GM19025 (cell line): Measurements from ENCODE around the gene P4HA2.

Source experiments
- ATAC-seq: cut with Tn5 transposase; IDR thresholded peaks from one replicate; pipeline ENCODE4 v1.9.1; 2021; ENCODE audit warnings: mild to moderate bottlenecking, low read depth, moderate library complexity; ENCODE audit not compliant: unreplicated experiment

The P4HA2 gene

GRCh38 chr5:132227485-132228240 is at the start of gene P4HA2:
P4HA2 (minus strand) TSS chr5:132227853; CDS start chr5:132218626, 9,227 bp downstream.
- peak; percentile 94 for ATAC-seq

GRCh38 chr5:132277256-132277655 is 49.6 kb upstream of the P4HA2 start:
- ATAC-seq = no peak

DNA sequence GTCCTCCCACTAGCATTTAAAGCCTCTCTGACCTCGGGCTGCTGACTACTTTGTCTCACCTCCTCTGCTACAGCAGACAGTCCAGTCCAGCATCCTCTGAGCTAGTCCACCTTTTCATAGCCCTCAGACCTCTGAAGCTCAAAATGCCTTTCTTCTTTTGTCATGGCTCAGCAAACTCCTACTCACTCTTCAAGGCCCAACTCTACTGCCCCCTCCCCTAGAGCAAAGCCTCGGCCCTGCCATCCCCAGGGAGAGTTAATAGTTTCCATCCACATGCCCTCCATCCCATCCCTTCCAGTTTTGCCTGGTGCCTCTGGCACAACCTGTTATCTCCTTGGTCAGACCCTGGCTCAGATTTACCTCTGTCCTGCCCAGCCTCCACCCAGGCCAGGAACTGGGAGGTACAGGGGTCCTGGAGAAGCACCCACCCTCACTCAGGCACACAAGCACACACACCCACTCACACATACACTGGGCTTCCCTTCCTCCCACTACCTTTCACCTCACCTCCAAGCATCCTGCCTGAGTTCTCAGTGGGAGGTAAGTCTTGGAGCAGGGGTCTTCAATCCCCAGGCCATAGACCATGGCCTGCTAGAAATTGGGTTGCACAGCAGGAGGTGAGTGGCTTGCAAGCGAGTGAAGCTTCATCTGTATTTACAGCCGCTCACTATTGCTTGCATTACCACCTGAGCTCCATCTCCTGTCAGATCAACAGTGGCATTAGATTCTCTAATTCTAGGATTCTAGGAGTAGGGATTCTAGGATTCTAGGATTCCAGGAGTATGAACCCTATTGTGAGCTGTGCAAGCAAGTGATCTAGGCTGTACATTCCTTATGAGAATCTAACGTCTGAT is 47.9 kb upstream of the P4HA2 start:
- no peak for ATAC-seq

GRCh38 chr5:132274050-132274792 is 46.6 kb upstream of the P4HA2 start:
- ATAC-seq = no peak

DNA sequence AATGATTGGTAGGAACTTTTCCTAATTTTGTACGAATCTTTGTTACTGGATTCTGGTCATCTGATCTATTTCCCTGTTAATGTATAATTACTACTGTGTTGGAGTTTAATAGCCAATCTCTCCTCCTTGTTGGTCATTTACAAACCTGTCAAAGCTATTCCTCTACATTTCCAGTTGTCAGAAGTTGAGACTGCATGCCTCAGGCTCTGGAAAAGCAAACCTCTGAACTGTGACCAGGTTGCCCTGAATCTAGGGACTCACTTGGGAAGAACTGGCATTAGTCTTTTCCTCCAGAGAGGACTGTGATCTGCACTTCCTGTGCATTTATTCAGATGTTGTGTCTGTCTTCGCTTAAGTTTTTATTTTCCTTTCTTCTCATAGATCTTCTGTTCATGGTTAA is 46.0 kb upstream of the P4HA2 start:
- ATAC-seq = no peak

- no peak for ATAC-seq
These were observed 44.9 kb upstream of the P4HA2 start for GRCh38 chr5:132272311-132273210.

DNA sequence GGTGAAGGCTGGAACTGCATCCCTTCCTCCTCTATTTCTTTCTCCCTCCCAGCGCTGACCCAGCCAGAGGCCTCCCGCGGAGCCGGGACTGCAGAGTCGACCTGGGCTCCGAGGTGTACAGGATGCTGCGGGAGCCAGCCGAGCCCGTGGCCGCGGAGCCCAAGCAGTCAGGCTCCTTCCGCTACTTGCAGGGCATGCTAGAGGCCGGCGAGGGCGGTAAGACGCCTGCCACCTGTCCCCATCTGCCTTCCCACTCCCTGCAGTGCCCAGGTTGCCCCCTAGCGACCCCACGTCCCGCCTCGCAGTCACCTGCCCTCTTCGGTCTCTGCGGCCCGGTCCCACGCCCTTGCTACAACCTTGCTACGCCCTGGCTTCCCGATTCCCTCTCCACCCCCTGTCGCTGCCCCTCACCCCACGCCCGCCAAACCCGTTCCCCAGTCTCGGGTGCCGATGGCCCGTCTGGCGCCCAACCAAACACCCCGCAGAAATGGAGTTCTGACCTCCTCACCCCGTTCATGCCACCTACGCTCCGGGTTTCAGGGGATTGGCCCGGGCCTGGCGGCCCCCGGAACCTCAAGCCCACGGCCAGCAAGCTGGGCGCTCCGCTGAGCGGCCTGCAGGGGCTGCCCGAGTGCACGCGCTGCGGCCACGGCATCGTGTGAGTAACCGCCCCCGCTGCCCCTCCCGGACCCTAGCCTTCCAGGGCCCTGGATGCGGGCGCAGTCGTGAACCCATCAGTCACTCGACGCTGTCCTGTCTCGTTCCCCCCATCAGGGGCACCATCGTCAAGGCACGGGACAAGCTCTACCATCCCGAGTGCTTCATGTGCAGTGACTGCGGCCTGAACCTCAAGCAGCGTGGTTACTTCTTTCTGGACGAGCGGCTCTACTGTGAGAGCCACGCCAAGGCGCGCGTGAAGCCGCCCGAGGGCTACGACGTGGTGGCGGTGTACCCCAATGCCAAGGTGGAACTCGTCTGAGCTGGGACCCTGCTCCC is 43.9 kb upstream of the P4HA2 start:
- no peak for ATAC-seq

DNA sequence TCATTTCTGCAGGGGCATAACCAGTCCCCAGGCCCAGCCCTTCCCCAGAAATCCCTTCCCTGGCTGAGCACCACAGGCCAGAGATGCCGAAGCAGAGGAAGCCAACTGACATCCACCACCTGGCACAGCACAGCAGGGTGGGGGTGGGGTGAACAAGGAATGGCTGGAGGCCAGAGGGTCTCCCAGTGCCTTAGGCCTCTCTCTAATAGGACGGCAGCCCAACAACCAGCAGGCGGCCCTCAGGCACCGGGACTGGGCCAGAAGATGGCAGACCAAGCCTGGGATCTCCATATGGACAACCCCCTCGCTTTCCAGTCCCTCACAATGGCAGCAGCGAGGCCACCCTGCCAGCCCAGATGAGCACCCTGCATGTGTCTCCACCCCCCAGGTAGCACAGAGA is 43.1 kb upstream of the P4HA2 start:
- ATAC-seq = no peak

GRCh38 chr5:132270335-132270665 is 42.6 kb upstream of the P4HA2 start:
- ATAC-seq = no peak

- no peak for ATAC-seq
These were observed 42.1 kb upstream of the P4HA2 start for GRCh38 chr5:132269635-132270334.

DNA sequence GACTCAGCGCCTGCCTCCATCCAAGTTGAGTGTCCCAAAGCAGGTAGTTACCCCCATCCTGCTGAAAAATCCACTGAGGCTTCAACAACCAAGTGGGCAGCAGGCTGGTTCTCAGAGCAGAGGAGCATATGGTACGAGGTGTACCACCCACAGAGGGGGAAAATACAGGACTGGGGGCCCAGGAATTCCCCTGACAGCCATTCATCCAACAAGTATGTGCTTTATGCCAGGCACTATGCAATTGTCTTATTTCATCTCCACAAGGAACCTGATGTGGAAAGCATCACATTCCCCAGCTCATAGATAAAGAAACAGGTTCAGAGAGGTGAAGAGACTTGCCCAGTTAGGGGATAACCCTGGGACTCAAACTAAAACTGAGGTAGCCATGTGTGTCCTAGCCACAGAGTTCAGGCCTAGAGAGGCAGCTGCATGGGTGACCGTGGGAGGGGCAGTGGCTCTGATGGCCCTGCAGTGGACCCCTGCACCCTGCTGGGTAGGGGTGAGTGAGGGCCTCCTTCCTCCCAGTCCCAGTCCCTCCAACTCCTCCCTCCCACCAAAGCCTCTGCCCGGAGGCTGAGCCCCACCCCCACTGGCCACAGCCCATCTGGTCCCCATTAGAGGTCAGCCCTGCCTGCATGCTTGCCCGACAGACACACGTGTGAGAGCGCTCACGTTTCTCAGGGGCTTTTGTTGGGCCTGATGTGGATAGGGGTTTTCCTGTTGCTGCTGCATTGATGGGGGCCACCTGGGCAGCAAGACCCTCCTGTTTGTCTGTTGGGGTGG is 41.3 kb upstream of the P4HA2 start:
- ATAC-seq = peak; percentile 63

- no peak for ATAC-seq
These were observed 40.5 kb upstream of the P4HA2 start for GRCh38 chr5:132267931-132268768.

DNA sequence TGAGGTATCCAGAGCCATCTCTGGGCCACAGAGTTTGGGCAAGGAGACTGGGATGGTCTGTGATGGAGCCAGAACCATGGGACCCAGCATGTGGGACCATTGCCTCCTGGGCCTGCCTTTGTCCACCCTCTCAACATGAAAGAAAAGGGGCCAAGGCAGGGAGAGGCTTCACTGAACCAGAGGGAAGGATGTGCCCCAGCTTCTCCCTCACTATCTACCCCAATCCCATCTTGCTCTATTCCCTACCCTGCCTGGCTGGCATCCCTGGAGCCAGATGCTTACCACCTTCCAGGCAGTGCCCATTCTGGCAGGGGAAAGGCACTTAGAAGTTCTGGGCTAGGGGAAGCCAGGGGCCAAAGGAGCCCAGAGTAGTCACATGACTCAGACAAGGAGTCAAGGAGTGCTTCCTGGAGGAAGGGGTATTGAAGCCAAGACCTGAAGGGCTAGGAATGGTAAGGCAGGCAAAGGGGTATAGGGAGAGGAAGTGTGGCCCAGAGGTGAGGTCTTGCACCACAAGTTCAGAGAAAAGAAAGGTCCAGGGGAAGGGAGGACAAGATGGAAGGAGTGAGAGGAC is 39.6 kb upstream of the P4HA2 start:
- no peak for ATAC-seq

DNA sequence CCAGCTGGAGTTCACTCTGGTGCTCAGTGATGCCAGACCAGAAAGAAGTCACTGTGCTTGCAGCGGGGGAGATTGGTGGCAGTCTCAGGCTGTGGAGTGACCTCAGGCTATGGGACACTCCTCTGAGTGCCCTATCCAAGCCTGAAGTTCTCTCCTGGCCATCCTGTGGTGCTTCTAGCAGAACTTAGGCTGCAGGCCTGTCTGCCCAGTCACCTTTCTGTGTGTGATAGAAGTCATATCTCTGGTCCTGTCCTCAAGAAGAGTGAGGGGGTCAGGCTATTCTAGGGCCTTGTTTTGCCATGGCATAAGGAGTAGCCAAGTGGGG is 39.1 kb upstream of the P4HA2 start:
- no peak for ATAC-seq

DNA sequence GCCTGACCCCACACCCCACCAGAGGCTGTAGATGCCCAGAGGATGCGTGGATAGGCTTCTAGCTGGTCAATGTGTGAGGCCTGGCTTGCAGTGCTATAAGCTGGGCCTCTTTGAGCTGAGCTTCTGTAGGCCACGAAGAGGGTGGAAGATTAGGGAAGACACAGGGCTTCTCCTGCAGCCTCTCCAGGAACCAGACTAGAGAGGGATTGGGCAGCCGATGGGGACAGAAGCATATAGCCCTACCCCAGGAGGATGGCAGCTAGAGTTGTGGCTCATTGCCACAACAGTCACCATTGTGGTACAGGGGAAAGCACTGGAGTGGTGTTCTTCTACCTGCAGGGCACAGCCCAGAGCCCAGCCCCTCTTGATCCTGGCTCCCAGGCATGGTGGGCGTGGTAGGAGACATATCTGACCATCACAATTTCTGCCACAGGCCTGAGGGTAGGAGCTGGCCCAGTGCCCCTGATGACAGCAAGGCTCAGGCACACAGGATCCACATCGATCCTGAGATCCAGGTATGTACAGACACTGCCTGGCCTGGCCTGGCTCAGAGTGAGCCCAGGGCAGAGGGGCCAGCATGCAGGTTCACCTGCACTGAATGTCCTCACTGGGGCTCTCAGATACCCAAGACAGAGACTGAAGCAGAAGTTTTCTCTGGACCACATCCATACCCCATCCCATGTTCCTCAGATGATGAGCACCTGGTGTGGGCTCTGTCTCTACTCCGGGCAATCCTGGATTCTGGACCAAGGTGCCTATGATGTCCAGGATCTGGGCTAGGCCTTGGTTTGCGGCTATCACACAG is 38.6 kb upstream of the P4HA2 start:
- ATAC-seq = no peak
